GM12878 (cell line): ENCODE measurements around the gene S100A16. TPM values are rescaled to one million over a fixed set of nuclear protein-coding genes. Genes with fewer than 3 reads are reported as not detected.
"Not testable (repeated sequence)": the region's sequence is repeated elsewhere in the genome, so short reads cannot be mapped to it uniquely, and the experiment has no call there.

ENCODE experiments used
- ATAC-seq: fragments of 200-7000 bp; cut with Tn5 transposase; 3 replicates; pipeline ENCODE4 v1.9.1; 2020; ENCODE audit warnings: mild to moderate bottlenecking, moderate library complexity
- BruUV-seq: library from RNA; stranded (reverse); fragments of 400-500 nt; replicated peaks from 2 replicates; lab custom pipeline; 2021; lab: Mats Ljungman, UMichigan
- CTCF ChIA-PET: fragments of 300-600 bp; sonication (Branson Sonifier 250); formaldehyde crosslinking; extraction: SDS; loops from one replicate; lab custom pipeline; 2021; ENCODE audit warnings: inconsistent platforms; lab: Yijun Ruan, JAX
- POLR2A ChIA-PET: fragments of 350-600 bp; formaldehyde crosslinking; extraction: SDS; loops from one replicate; lab custom pipeline; 2021; ENCODE audit warnings: inconsistent platforms; lab: Charles Lee
- RAD21 ChIA-PET: fragments of 300-600 bp; sonication (Branson Sonifier 250); formaldehyde crosslinking; loops from one replicate; lab custom pipeline; 2023; ENCODE audit warnings: antibody characterized with exemption; ENCODE audit not compliant: unreplicated experiment; lab: Charles Lee
- SMC1A ChIA-PET: fragments of 300-600 bp; sonication (Branson Sonifier 250); formaldehyde crosslinking; loops from one replicate; lab custom pipeline; 2023; ENCODE audit not compliant: unreplicated experiment, uncharacterized antibody; lab: Charles Lee
- DNase-seq: peaks from one replicate; pipeline ENCODE4 v3.0.0-alpha.2; 2011; ENCODE audit warnings: low read depth, low spot score
- FAIRE-seq: peaks from 3 replicates; lab custom pipeline; 2011; peaks lifted over from hg19 to GRCh38; lab: Jason Lieb, UNC
- H2AFZ ChIP-seq: 2 replicates; pipeline ENCODE4 v1.6.0; 2011; ENCODE audit warnings: low read depth, low read length, control low read depth; ENCODE audit not compliant: control insufficient read depth
- H3K27ac ChIP-seq: 2 replicates; pipeline ENCODE4 v1.5.1; 2011; ENCODE audit warnings: control low read depth; ENCODE audit not compliant: control insufficient read depth, insufficient read depth
- H3K27me3 ChIP-seq, 2 experiments: replicated peaks in 1 of 2; 2 replicates each; pipeline versions ENCODE4 v1.6.0 to v1.6.1; 2011; ENCODE audit warnings: low read length in 1 of 2; ENCODE audit not compliant: control insufficient read depth in 2 of 2, insufficient read depth in 2 of 2
- H3K36me3 ChIP-seq, 2 experiments: 2 replicates each; pipeline ENCODE4 v1.5.1; 2011; ENCODE audit warnings: low read length in 1 of 2; ENCODE audit not compliant: control insufficient read depth in 2 of 2, insufficient read depth in 2 of 2
- H3K4me1 ChIP-seq: 2 replicates; pipeline ENCODE4 v1.6.1; 2011; ENCODE audit warnings: mild to moderate bottlenecking, low read length, moderate library complexity, mixed read lengths; ENCODE audit not compliant: control insufficient read depth, insufficient read depth
- H3K4me2 ChIP-seq: 2 replicates; pipeline ENCODE4 v1.6.0; 2011; ENCODE audit warnings: control low read depth; ENCODE audit not compliant: control insufficient read depth, insufficient read depth
- H3K4me3 ChIP-seq: fragments of 200-600 bp; sonication (generic); 2 replicates; pipeline ENCODE4 v1.5.1; 2016
- H3K79me2 ChIP-seq: 2 replicates; pipeline ENCODE4 v1.6.0; 2011; ENCODE audit warnings: low read length; ENCODE audit not compliant: control insufficient read depth, insufficient read depth
- H3K9ac ChIP-seq: 2 replicates; pipeline ENCODE4 v1.8.0; 2011; ENCODE audit warnings: low read length, control low read depth, mixed read lengths; ENCODE audit not compliant: control insufficient read depth, insufficient read depth
- H3K9me3 ChIP-seq: replicated peaks from 3 replicates; pipeline ENCODE4 v1.5.1; 2011; ENCODE audit warnings: mild to moderate bottlenecking, low read length; ENCODE audit not compliant: control insufficient read depth, insufficient read depth
- H4K20me1 ChIP-seq: 2 replicates; pipeline ENCODE4 v1.6.0; 2011; ENCODE audit not compliant: control insufficient read depth, insufficient read depth
- HCFC1 ChIP-seq: fragments of 150-350 bp; IDR thresholded peaks from 2 replicates; pipeline ENCODE4 v1.6.1; 2014; ENCODE audit warnings: low read length
- IKZF2 ChIP-seq, 2 experiments: fragments of 450-650 bp; IDR thresholded peaks; 2 replicates each; pipeline ENCODE4 v1.6.1; 2017; ENCODE audit warnings: mild to moderate bottlenecking in 2 of 2, moderate library complexity in 2 of 2
- JUNB ChIP-seq: IDR thresholded peaks from 2 replicates; pipeline ENCODE4 v1.6.1; 2016; ENCODE audit warnings: antibody characterized with exemption, mild to moderate bottlenecking
- KDM1A ChIP-seq: fragments of 200-600 bp; sonication (generic); IDR thresholded peaks from 2 replicates; pipeline ENCODE4 v1.6.1; 2016; ENCODE audit warnings: borderline replicate concordance
- NBN ChIP-seq: fragments of 450-650 bp; IDR thresholded peaks from 2 replicates; pipeline ENCODE4 v1.6.1; 2016
- RELB ChIP-seq: fragments of 450-650 bp; IDR thresholded peaks from 2 replicates; pipeline ENCODE4 v1.6.1; 2017; ENCODE audit warnings: low read depth, mild to moderate bottlenecking, moderate library complexity
- REST ChIP-seq: IDR thresholded peaks from 2 replicates; pipeline ENCODE4 v1.6.1; 2012; ENCODE audit warnings: mild to moderate bottlenecking, low read depth, low read length
- SPI1 ChIP-seq: IDR thresholded peaks from 2 replicates; pipeline ENCODE4 v1.6.1; 2011; ENCODE audit warnings: low read depth, mild to moderate bottlenecking, low read length, moderate library complexity, borderline replicate concordance; ENCODE audit not compliant: insufficient read depth
- WGBS: methylation state at CpG from one replicate; pipeline ENCODE4 v1.1.6; 2016; ENCODE audit warnings: low lambda C conversion rate; ENCODE audit not compliant: insufficient replicate concordance, insufficient coverage; ENCODE audit errors: missing lambda C conversion rate; 5-methylcytosine and 5-hydroxymethylcytosine counted together
- in situ Hi-C: fragments of 300-500 bp; cut with MboI; formaldehyde crosslinking; loops from 9 replicates; pipeline ENCODE4 v1.14.3; 2018; ENCODE audit warnings: mixed read lengths
- intact Hi-C: fragments of 100-400 bp; cut with micrococcal nuclease; formaldehyde crosslinking; loops from one replicate; pipeline ENCODE4 v1.14.2; 2022; ENCODE audit not compliant: unreplicated experiment
- polyA plus RNA-seq, 11 experiments: library from polyadenylated mRNA; depleted of rRNA in 4 of 11; unstranded in 6 of 11; stranded (reverse) in 5 of 11; fragments of >200 nt; fragmentation: Nextera tagmentation in 4 of 11; fragmentation: Illumina TruSeq in 1 of 11; extraction: Ambion mirVana in 4 of 11; extraction: Trizol in 1 of 11; gene quantifications; 1 replicate in 1 of 11; 2 replicates in 10 of 11; pipeline versions ENCODE4 v1.2.1 to v1.2.3, GENCODE V29; 2011 to 2016; ENCODE audit warnings: inconsistent platforms in 2 of 11, missing spikeins in 2 of 11, low read depth in 1 of 11
- total RNA-seq, 4 experiments: library from RNA; depleted of rRNA in 3 of 4; stranded (reverse); fragments of >200 nt in 3 of 4; fragmentation: Illumina TruSeq in 1 of 4; extraction: Trizol in 1 of 4; gene quantifications; 2 replicates each; pipeline versions ENCODE4 v1.2.1 to v1.2.3, GENCODE V29; 2013 to 2021

The S100A16 gene
- total and polyA plus RNA-seq, 10 of the 15 experiments (the other 5 are each of a cell fraction or from before 2014, with no cell fraction given), result 0.14 to 0.51 (median 0.25) TPM; not detected in 6

GRCh38 chr1:153563483-153563901, 49.4 kb downstream of the S100A16 start:
- ChIA-PET RAD21 (interaction anchor here (0.6 to 1.2 kb wide), 3 partner anchors 9 to 730 kb away, joined by 3 to 4 read pairs (median 3); no protein-coding TSS in a partner anchor), CTCF (interaction anchor here (4.4 to 8.3 kb wide), 2 partner anchors 29 to 52 kb away, joined by 21 to 113 read pairs; partner anchors contain the start of gene S100A6), SMC1A (interaction anchor here (1.0 to 4.0 kb wide), 4 partner anchors 18 to 70 kb away, joined by 3 to 18 read pairs (median 10); partner anchors contain the start of genes CHTOP and S100A4), POLR2A (interaction anchor here (4.1 kb wide), 1 partner anchor 18 kb away, joined by 34 read pairs; the partner anchor contains the start of gene S100A4)
- Histone ChIP-seq H4K20me1 (no peaks in the 10 kb centered on the region), H3K9me3 (no peaks in the 10 kb centered on the region), H3K4me3 (no peak overlapping the region), H2AFZ (no peak overlapping the region), H3K27ac (no peak overlapping the region), H3K36me3 (no peaks in the 10 kb centered on the region), H3K79me2 (no peaks in the 10 kb centered on the region), H3K4me2 (no peak overlapping the region), H3K4me1 (peaks cover 15% of the 10 kb centered on the region), H3K9ac (no peak overlapping the region), H3K27me3 (no peaks in the 10 kb centered on the region)
- FAIRE-seq (no peak), DNase-seq (no peak), ATAC-seq (no peak)
- WGBS, result 55% methylated on average over 6 of the region's 6 CpGs
- in situ Hi-C loops, result loop anchor here (5.0 kb wide), 1 partner anchor 56 kb away; no protein-coding TSS in a partner anchor
- TF ChIP-seq RELB, result no peak
- TF ChIP-seq IKZF2 (IDR thresholded peaks at IDR 0.05), result no peak
- TF ChIP-seq JUNB, result no peak
- TF ChIP-seq HCFC1, result no peak
- TF ChIP-seq REST, result no peak
- no peak for TF ChIP-seq SPI1
- TF ChIP-seq KDM1A, result no peak
- TF ChIP-seq NBN, result no peak
- BruUV-seq, result no TSS peak
- intact Hi-C loops, result no loop called here

- H3K27ac ChIP-seq, BruUV-seq, DNase-seq, H3K4me2 ChIP-seq, H3K79me2 ChIP-seq, H3K9ac ChIP-seq, H3K9me3 ChIP-seq, ATAC-seq, H4K20me1 ChIP-seq, H2AFZ ChIP-seq, H3K36me3 ChIP-seq, FAIRE-seq, H3K27me3 ChIP-seq, H3K4me3 ChIP-seq, intact Hi-C loops: not testable (repeated sequence)
- ChIA-PET POLR2A (interaction anchor here (0.8 to 1.7 kb wide), 2 partner anchors 10 to 17 kb away, joined by 3 to 6 read pairs; partner anchors contain the start of gene S100A4), RAD21 (interaction anchor here (1.0 to 2.0 kb wide), 2 partner anchors 10 to 51 kb away, joined by 3 to 6 read pairs; no protein-coding TSS in a partner anchor), CTCF (interaction anchor here (1.0 to 8.3 kb wide), 5 partner anchors 10 to 51 kb away, joined by 4 to 113 read pairs (median 13); partner anchors contain the start of gene S100A6), SMC1A (interaction anchor here (1.0 to 4.0 kb wide), 3 partner anchors 14 to 29 kb away, joined by 3 to 18 read pairs (median 16); partner anchors contain the start of gene S100A4)
- H3K4me1 ChIP-seq, result peaks cover 15% of the 10 kb centered on the region
- in situ Hi-C loops, result loop anchor here (5.0 kb wide), 1 partner anchor 55 kb away; no protein-coding TSS in a partner anchor
- 49% methylated on average over 3 of the region's 3 CpGs for WGBS
Observed at GRCh38 chr1:153562021-153562420, 50.9 kb downstream of the S100A16 start.
